HepG2 (cell line): ENCODE measurements around the gene STN1. TPM values are rescaled to one million over a fixed set of nuclear protein-coding genes. Genes with fewer than 3 reads are reported as not detected.

ENCODE experiments used
- EEA1 ChIP-seq: sonication (generic); formaldehyde crosslinking; IDR thresholded peaks from 2 replicates; pipeline ENCODE4 v1.5.1; 2020; ENCODE audit warnings: mild to moderate bottlenecking, missing genetic modification reagents, borderline replicate concordance
- FOXO1 ChIP-seq: sonication (generic); formaldehyde crosslinking; IDR thresholded peaks from 2 replicates; pipeline ENCODE4 v1.4.0; 2020; ENCODE audit warnings: missing genetic modification reagents
- FOXP1 ChIP-seq, 2 experiments: fragments of 450-650 bp in 1 of 2; IDR thresholded peaks; 2 replicates each; pipeline ENCODE4 v1.6.1; 2017 to 2018; ENCODE audit warnings: antibody characterized with exemption in 1 of 2
- HOXD1 ChIP-seq: sonication (generic); formaldehyde crosslinking; IDR thresholded peaks from 2 replicates; pipeline ENCODE4 v1.5.0; 2020; ENCODE audit warnings: missing genetic modification reagents
- IKZF4 ChIP-seq: sonication (generic); formaldehyde crosslinking; IDR thresholded peaks from 2 replicates; pipeline ENCODE4 v1.5.1; 2020; ENCODE audit warnings: borderline replicate concordance, mild to moderate bottlenecking, low read depth, missing genetic modification reagents; ENCODE audit errors: not compliant biosample characterization
- JDP2 ChIP-seq: sonication (generic); formaldehyde crosslinking; IDR thresholded peaks from 2 replicates; pipeline ENCODE4 v1.8.1; 2022; ENCODE audit warnings: missing genetic modification reagents, borderline replicate concordance
- NFKBIZ ChIP-seq: IDR thresholded peaks from 2 replicates; pipeline ENCODE4 v1.6.1; 2018; ENCODE audit warnings: missing genetic modification reagents, missing compliant biosample characterization
- PLRG1 ChIP-seq: fragments of 450-650 bp; conservative IDR thresholded peaks from 2 replicates; pipeline ENCODE4 v1.6.1; 2016
- TAF1 ChIP-seq: sonication (generic); formaldehyde crosslinking; IDR thresholded peaks from 2 replicates; pipeline ENCODE4 v1.4.0; 2020; ENCODE audit warnings: missing genetic modification reagents
- ZKSCAN8 ChIP-seq: IDR thresholded peaks from 2 replicates; pipeline ENCODE4 v1.6.1; 2016; ENCODE audit warnings: borderline replicate concordance, missing genetic modification reagents, missing compliant biosample characterization
- ZNF230 ChIP-seq: sonication (generic); formaldehyde crosslinking; IDR thresholded peaks from 2 replicates; pipeline ENCODE4 v1.4.0; 2020; ENCODE audit warnings: mild to moderate bottlenecking, missing genetic modification reagents
- ZNF263 ChIP-seq: sonication (generic); formaldehyde crosslinking; IDR thresholded peaks from 2 replicates; pipeline ENCODE4 v1.4.0; 2020; ENCODE audit warnings: missing genetic modification reagents
- ZNF556 ChIP-seq: sonication (generic); formaldehyde crosslinking; IDR thresholded peaks from 2 replicates; pipeline ENCODE4 v1.4.0; 2020; ENCODE audit warnings: mild to moderate bottlenecking, missing genetic modification reagents, borderline replicate concordance
- ZNF660 ChIP-seq: sonication (generic); formaldehyde crosslinking; IDR thresholded peaks from 2 replicates; pipeline ENCODE4 v1.5.1; 2020; ENCODE audit warnings: mild to moderate bottlenecking, low read depth, missing genetic modification reagents, borderline replicate concordance
- ZNF773 ChIP-seq: sonication (generic); formaldehyde crosslinking; IDR thresholded peaks from 2 replicates; pipeline ENCODE4 v1.4.0; 2020; ENCODE audit warnings: missing genetic modification reagents, borderline replicate concordance
- ZNF883 ChIP-seq: sonication (generic); formaldehyde crosslinking; IDR thresholded peaks from 2 replicates; pipeline ENCODE4 v1.5.1; 2020; ENCODE audit warnings: mild to moderate bottlenecking, missing genetic modification reagents; ENCODE audit errors: not compliant biosample characterization
- ZSCAN30 ChIP-seq: sonication (generic); formaldehyde crosslinking; IDR thresholded peaks from 2 replicates; pipeline ENCODE4 v1.5.0; 2020; ENCODE audit warnings: mild to moderate bottlenecking, missing genetic modification reagents
- polyA plus RNA-seq, 8 experiments: library from polyadenylated mRNA; depleted of rRNA in 3 of 8; stranded (reverse) in 7 of 8; unstranded in 1 of 8; fragments of >200 nt; fragmentation: Illumina TruSeq in 4 of 8; extraction: Trizol in 4 of 8; gene quantifications; 2 replicates each; pipeline versions ENCODE4 v1.2.1 to v1.2.3, GENCODE V29; 2011 to 2016; ENCODE audit warnings: low read depth in 4 of 8, missing spikeins in 1 of 8, mixed read lengths in 1 of 8; ENCODE audit not compliant: insufficient read depth in 1 of 8
- total RNA-seq, 5 experiments: library from RNA; depleted of rRNA; stranded (reverse); fragments of >200 nt; fragmentation: Illumina TruSeq; extraction: Trizol; gene quantifications; 2 replicates each; pipeline ENCODE4 v1.2.3, GENCODE V29; 2016; ENCODE audit warnings: low read depth in 1 of 5
- TF ChIP-seq, protein P1 (sequence below): sonication (generic); formaldehyde crosslinking; conservative IDR thresholded peaks from 2 replicates; pipeline ENCODE4 v1.4.0; 2020; ENCODE audit warnings: missing genetic modification reagents
- TF ChIP-seq, protein P2 (sequence below): sonication (generic); formaldehyde crosslinking; IDR thresholded peaks from 2 replicates; pipeline ENCODE4 v1.4.0; 2020; ENCODE audit warnings: missing genetic modification reagents, borderline replicate concordance
- TF ChIP-seq, protein P3 (sequence below): sonication (generic); formaldehyde crosslinking; IDR thresholded peaks from 2 replicates; pipeline ENCODE4 v1.4.0; 2020; ENCODE audit warnings: missing genetic modification reagents
- TF ChIP-seq, protein P4 (sequence below): fragments of 450-650 bp; IDR thresholded peaks from 2 replicates; pipeline ENCODE4 v1.6.1; 2016

Gene STN1
- total and polyA plus RNA-seq, 2 of the 13 experiments (the other 11 are each of a cell fraction or from before 2014, with no cell fraction given) = 17.6 to 22.7 TPM

DNA sequence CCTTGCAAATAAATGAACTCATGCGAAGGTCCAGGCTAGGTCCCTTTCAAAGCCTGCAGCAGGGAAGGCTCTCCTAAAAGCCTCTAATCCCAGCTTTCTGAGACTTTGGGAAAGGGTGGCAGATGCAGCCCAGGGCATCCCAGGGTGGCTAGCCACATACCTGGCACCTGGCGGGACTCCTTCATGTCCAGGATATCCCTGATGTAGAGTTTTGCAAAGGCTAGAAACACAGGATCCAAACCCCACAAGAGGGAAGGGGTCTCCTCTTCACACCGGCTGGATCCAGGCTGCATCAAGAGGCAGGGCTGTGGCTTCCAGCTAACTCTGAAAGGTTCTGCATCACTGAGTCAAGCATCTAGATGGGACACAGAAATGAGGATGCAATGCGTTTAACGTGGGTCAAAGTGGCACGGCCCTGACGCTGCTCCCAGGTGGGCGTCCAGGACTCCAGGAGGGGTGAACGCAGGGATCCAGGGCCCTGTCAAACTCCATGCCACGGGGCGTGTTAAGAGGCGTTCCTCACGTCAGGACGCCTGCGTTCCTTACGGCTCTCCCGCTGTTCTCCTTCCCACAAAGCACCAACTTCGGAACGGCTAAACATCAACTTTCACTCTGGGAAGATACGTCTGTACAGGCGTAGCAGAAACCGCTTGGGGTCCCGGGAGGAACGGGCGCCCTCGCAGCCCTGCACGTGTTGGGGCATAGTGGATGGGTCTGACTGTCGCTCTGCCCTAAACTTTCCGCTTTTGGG lies 507 bp downstream of the STN1 start (continued):
- TF ChIP-seq ZSCAN30 (CRISPR knock-in tag) = no peak
- TF ChIP-seq FOXO1 = no peak
- TF ChIP-seq PLRG1 = no peak
- no peak for TF ChIP-seq NFKBIZ
- TF ChIP-seq TAF1 (CRISPR knock-in tag) = no peak
- no peak for TF ChIP-seq ZNF773
- TF ChIP-seq ZNF230 = 0 out of 2 replicates have a peak, but pooled peaks have one; percentile 26
- TF ChIP-seq ZKSCAN8 (CRISPR knock-in tag) = 0 out of 2 replicates have a peak, but pooled peaks have one; percentile 6
- TF ChIP-seq, protein P1, sequence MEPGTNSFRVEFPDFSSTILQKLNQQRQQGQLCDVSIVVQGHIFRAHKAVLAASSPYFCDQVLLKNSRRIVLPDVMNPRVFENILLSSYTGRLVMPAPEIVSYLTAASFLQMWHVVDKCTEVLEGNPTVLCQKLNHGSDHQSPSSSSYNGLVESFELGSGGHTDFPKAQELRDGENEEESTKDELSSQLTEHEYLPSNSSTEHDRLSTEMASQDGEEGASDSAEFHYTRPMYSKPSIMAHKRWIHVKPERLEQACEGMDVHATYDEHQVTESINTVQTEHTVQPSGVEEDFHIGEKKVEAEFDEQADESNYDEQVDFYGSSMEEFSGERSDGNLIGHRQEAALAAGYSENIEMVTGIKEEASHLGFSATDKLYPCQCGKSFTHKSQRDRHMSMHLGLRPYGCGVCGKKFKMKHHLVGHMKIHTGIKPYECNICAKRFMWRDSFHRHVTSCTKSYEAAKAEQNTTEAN = no peak
- TF ChIP-seq EEA1 (CRISPR knock-in tag) = no peak
- TF ChIP-seq ZNF883 (CRISPR knock-in tag) = no peak
- no peak for TF ChIP-seq IKZF4
- TF ChIP-seq, protein P2, sequence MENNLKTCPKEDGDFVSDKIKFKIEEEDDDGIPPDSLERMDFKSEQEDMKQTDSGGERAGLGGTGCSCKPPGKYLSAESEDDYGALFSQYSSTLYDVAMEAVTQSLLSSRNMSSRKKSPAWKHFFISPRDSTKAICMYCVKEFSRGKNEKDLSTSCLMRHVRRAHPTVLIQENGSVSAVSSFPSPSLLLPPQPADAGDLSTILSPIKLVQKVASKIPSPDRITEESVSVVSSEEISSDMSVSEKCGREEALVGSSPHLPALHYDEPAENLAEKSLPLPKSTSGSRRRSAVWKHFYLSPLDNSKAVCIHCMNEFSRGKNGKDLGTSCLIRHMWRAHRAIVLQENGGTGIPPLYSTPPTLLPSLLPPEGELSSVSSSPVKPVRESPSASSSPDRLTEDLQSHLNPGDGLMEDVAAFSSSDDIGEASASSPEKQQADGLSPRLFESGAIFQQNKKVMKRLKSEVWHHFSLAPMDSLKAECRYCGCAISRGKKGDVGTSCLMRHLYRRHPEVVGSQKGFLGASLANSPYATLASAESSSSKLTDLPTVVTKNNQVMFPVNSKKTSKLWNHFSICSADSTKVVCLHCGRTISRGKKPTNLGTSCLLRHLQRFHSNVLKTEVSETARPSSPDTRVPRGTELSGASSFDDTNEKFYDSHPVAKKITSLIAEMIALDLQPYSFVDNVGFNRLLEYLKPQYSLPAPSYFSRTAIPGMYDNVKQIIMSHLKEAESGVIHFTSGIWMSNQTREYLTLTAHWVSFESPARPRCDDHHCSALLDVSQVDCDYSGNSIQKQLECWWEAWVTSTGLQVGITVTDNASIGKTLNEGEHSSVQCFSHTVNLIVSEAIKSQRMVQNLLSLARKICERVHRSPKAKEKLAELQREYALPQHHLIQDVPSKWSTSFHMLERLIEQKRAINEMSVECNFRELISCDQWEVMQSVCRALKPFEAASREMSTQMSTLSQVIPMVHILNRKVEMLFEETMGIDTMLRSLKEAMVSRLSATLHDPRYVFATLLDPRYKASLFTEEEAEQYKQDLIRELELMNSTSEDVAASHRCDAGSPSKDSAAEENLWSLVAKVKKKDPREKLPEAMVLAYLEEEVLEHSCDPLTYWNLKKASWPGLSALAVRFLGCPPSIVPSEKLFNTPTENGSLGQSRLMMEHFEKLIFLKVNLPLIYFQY = no peak
- TF ChIP-seq ZNF660 (CRISPR knock-in tag) = no peak
- TF ChIP-seq, protein P3, sequence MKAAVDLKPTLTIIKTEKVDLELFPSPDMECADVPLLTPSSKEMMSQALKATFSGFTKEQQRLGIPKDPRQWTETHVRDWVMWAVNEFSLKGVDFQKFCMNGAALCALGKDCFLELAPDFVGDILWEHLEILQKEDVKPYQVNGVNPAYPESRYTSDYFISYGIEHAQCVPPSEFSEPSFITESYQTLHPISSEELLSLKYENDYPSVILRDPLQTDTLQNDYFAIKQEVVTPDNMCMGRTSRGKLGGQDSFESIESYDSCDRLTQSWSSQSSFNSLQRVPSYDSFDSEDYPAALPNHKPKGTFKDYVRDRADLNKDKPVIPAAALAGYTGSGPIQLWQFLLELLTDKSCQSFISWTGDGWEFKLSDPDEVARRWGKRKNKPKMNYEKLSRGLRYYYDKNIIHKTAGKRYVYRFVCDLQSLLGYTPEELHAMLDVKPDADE (CRISPR knock-in tag) = no peak
- TF ChIP-seq FOXP1 (IDR thresholded peaks at IDR 0.05) = no peak
- no peak for TF ChIP-seq FOXP1 (CRISPR knock-in tag; IDR thresholded peaks at IDR 0.05)
- TF ChIP-seq JDP2 (CRISPR knock-in tag) = no peak
- TF ChIP-seq ZNF263 (CRISPR knock-in tag) = no peak
- no peak for TF ChIP-seq HOXD1 (CRISPR knock-in tag)
- TF ChIP-seq, protein P4, sequence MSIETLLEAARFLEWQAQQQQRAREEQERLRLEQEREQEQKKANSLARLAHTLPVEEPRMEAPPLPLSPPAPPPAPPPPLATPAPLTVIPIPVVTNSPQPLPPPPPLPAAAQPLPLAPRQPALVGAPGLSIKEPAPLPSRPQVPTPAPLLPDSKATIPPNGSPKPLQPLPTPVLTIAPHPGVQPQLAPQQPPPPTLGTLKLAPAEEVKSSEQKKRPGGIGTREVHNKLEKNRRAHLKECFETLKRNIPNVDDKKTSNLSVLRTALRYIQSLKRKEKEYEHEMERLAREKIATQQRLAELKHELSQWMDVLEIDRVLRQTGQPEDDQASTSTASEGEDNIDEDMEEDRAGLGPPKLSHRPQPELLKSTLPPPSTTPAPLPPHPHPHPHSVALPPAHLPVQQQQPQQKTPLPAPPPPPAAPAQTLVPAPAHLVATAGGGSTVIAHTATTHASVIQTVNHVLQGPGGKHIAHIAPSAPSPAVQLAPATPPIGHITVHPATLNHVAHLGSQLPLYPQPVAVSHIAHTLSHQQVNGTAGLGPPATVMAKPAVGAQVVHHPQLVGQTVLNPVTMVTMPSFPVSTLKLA = no peak
- no peak for TF ChIP-seq ZNF556 (CRISPR knock-in tag)
